ENCODE measurements around the gene L1CAM.

The L1CAM gene, protein sequence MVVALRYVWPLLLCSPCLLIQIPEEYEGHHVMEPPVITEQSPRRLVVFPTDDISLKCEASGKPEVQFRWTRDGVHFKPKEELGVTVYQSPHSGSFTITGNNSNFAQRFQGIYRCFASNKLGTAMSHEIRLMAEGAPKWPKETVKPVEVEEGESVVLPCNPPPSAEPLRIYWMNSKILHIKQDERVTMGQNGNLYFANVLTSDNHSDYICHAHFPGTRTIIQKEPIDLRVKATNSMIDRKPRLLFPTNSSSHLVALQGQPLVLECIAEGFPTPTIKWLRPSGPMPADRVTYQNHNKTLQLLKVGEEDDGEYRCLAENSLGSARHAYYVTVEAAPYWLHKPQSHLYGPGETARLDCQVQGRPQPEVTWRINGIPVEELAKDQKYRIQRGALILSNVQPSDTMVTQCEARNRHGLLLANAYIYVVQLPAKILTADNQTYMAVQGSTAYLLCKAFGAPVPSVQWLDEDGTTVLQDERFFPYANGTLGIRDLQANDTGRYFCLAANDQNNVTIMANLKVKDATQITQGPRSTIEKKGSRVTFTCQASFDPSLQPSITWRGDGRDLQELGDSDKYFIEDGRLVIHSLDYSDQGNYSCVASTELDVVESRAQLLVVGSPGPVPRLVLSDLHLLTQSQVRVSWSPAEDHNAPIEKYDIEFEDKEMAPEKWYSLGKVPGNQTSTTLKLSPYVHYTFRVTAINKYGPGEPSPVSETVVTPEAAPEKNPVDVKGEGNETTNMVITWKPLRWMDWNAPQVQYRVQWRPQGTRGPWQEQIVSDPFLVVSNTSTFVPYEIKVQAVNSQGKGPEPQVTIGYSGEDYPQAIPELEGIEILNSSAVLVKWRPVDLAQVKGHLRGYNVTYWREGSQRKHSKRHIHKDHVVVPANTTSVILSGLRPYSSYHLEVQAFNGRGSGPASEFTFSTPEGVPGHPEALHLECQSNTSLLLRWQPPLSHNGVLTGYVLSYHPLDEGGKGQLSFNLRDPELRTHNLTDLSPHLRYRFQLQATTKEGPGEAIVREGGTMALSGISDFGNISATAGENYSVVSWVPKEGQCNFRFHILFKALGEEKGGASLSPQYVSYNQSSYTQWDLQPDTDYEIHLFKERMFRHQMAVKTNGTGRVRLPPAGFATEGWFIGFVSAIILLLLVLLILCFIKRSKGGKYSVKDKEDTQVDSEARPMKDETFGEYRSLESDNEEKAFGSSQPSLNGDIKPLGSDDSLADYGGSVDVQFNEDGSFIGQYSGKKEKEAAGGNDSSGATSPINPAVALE

DNA sequence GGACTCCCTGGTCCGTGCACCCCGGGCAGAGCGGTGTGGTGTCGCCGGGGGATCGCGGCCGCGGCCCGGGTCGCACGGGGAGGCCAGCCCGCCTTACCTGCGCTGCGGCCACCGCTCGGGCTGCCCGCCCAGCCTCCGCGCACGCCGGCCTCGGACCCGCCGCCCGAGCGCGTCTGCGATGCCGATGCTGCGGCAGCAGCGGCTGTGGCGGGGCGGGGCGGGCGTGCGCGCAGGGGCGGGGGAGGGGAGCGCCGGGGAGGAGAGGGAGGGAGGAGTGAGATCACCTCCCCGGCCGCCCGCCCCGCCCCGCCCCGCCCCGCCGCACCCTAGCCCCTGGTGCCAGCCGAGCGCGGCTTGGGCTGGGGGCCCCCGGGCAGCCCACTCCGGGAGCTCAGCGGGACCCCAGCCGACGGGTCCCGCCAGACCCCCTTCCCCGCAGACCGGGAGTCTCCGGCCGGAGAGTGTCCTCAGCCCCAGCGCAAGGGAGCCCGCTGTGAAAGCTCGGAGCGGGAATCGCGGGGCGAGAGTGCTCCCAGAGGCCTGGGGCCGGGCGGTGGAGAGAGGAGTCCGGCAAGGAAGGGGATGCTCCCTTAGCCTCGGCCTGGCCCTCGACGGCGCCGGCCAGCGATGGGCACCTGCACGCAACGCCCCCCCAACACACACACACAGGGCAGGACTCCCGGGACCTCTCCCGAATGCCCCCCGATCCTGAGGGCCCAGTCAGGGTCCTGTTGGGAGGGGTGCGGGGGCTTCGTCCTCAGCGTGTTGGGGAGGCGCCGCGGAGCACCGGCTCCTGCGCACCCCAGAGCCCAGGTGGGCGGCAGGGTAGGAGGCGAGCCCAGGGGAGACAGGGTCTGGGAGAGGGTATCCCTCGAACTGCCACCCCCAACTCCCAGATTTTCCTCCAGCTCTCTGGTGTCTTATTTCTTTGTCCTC, at the start of gene L1CAM:
L1CAM (minus strand) TSS at position 206 of the 936 bp plus-strand sequence. CDS start 10,337 bp downstream, outside the sequence.
- DNase-seq: no peak

DNA sequence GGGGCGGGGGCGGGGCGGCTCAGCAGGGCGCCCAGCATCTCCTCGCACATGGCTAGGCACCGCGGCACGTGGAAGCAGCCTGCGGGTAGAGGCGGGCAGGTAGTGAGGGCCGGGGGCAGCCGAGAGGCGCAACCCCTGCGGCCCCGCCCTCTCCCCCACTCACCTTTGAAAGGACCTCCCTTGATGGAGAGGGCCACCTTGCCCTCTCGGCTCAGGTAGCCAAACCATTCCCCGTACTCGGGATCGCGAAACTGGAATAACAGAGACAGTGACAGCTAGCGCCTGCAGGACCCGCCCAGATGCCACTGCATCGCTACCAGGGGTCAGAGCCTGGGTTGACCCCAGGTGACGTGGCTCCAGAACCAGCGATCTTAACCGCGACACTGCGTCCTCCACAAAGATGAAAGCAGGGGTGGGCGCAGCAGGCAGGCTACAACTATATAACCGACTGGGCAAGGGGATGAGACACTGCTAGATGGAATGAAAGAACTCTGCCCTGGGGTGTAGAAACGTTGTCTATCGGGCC, 49.4 kb upstream of the L1CAM start:
- DNase-seq: no peak

- DNase-seq: peak; percentile 22 to 32
Observed at GRCh38 chrX:153934762-153935325, 48.9 kb upstream of the L1CAM start, which contains the start of gene NAA10. TSS of gene NAA10 (minus strand) at chrX:153935037. CDS start at chrX:153934904, 133 bp downstream.

- no peak for DNase-seq
Observed at GRCh38 chrX:153934148-153934761, 48.3 kb upstream of the L1CAM start.

DNA sequence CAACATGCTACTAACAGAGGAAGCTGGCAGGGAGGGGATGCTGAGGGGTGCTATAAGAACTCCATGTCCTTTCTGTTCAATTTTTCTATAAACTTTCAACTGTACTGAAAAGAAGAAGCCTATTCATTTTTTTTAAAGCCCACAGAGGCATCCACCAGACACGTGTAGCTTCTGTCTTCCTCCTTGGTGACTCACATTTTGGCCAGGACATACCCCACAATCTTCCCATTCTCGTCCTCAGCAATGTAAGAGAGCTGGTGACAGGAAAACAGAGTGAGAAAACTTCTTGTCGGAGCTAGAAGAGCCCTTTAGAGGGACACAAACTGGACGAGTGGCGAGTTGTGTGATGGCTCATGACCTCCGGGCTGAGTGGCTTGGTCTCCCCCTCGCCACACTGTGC, 47.8 kb upstream of the L1CAM start:
- no peak for DNase-seq

GRCh38 chrX:153932220-153932915, 46.4 kb upstream of the L1CAM start:
- DNase-seq: no peak

DNA sequence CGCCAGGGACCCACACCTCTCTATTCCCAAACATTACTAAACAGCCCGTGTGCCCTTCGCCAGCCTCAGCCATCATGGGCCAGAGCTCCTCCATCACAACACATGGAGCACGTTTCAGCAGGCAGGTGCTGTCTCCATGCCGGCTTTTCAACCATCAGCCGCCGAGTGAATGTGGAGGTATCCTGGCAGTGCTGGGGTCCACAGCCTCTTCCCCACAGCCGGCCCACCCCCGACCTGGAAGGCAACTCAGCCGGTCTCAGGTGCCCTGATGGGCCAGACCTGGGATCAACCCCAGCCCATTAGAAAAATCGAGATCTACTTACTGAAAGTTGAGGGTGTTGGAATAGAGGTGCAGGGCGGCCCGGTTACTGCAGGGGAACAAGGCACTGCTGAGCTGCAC, 45.8 kb upstream of the L1CAM start:
- no peak for DNase-seq

DNA sequence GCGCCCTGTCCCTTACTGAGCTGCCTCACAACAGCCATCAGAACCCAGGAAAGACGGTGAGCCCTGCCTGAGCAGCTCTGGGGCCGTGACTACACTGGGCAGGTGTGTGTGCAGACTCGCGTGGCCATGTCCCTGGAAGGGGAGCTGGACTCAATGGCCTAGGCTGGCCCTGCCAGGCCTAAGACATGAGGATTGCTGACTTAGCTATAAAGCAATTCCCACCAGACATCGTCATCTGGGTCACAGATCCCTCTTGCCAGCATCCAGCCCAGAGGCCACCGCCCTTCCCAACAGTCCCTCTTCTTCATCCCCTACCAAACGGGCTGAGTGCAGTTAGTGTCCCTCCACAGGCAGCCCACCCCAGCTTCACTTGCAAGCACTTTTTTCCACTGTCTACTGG, 45.2 kb upstream of the L1CAM start:
- DNase-seq: no peak

GRCh38 chrX:153930011-153930910, 44.3 kb upstream of the L1CAM start:
- DNase-seq: no peak

GRCh38 chrX:153929576-153929975, 43.6 kb upstream of the L1CAM start:
- no peak for DNase-seq

- DNase-seq: no peak
Observed at GRCh38 chrX:153928846-153929245, 42.9 kb upstream of the L1CAM start.

GRCh38 chrX:153927922-153928760, 42.2 kb upstream of the L1CAM start:
- peak; percentile 79 to 89 for DNase-seq

GRCh38 chrX:153927672-153927921, 41.6 kb upstream of the L1CAM start:
- DNase-seq: no peak

- DNase-seq: peak; percentile 81 to 84
Observed at GRCh38 chrX:153926858-153927671, 41.1 kb upstream of the L1CAM start.

DNA sequence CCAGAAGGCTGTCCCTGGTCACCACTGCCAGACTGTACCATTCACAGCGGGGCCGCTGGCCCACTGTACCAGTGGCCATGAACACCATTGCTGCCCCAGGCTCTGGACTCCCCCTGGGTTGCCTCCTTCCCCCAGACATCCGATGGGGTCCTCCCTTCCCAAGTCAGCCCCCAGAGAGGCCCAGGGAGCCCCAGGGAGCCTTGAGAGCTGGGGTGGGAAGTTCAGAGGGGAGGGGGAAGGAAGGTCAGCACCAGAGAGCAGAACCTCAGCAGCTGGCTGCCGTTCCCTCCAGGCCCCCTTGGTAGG, 40.5 kb upstream of the L1CAM start:
- no peak for DNase-seq

DNA sequence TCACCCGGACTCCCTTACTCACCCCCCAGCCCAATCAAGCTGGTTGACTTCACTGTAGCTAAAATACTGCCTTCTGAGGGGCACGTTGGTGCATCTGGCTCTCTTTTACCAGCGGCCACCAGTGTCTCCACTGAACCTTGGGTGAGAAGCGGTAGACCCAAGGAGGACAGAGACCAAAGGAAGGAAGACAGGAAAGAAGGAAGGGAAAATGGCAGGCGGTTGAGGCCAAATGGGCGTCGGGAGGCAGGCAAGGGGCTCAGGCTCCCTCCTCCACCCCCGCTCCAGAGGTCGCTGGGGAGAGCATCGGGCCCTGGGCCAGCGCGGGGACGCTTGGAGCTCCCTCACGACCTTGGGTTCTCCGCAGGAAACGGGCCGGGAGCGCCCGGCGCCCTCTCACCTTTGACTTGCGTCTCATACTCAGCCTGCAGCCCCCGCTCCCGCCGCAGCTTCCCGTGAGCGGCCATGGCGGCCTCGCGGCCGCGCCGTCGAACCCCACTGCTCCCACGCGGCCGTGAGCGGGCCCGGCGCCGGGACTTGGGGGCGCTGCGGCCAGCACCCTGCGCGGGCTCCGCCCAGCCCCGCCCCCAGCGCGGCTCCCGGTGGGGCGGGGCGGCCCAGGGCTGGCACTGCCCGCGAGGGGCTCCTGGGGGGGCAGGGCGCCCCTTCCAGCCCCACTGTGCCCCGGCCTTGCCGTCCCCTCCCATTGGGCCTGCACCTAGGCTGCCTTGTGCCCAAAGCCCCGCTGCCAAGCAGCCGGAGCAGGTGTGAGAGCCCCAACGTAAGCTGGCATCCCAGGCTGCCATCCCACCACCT, 40.0 kb upstream of the L1CAM start, which contains the start of gene ARHGAP4:
ARHGAP4 (minus strand) TSS at position 526 of the 813 bp plus-strand sequence; CDS start at position 464, 62 bp downstream.
- peak; percentile 22 to 38 for DNase-seq

GRCh38 chrX:153925387-153925738, 39.4 kb upstream of the L1CAM start:
- no peak for DNase-seq
